Heart left ventricle (tissue), 13 donors: ENCODE data around the gene DIS3L2.

Source experiments
- CTCF ChIP-seq, 12 donors: fragments of 200-600 bp; sonication (generic) in 4 of 12; IDR thresholded peaks; one replicate each; pipeline versions ENCODE4 v1.5.0 to v1.8.0; 2018 to 2022; ENCODE audit warnings: antibody characterized with exemption in 12 of 12, mild to moderate bottlenecking in 5 of 12
- POLR2A ChIP-seq, 2 donors: fragments of 450-650 bp; IDR thresholded peaks; one replicate each; pipeline ENCODE4 v1.6.1; 2017; ENCODE audit warnings: antibody characterized with exemption in 2 of 2, mild to moderate bottlenecking in 2 of 2, moderate library complexity in 2 of 2
- donor health status: ischemic (EF 13 %, LVEDD 7.1; RV severe dilation, severe dysfunction).
- donor health status: DM: no; HTN: yes; CAD: no.
- donor health status: DM: no; HTN: no; CAD: no.
- donor health status: ischemic (EF 25% LVEDD 6.9; RV normal size, moderate dysfunction).
- donor health status: ischemic (EF 25% LVEDD 5.7; RV mildly dilated, moderate dysfunction).
- donor health status: ischemic (EF 35%, LVEDD 5.7; RV mildly dilated, moderate dysfunction).
- donor health status: nonischemic (EF 11% LVEDD 7.7; RV severe dilation, severe dysfunction).
- donor health status: DM: yes; HTN: yes; CAD: no.
- donor health status: PGD.
- donor health status: ischemic (EF 29% LVEDD 5.4; RV normal size, mild dysfunction).
- donor health status: nonischemic (EF 23%, LVEDD 6.1; RV moderate dilation, normal function).

GRCh38 chr2:232094883-232095282 is 133.4 kb downstream of the DIS3L2 start:
- no peak for TF ChIP-seq CTCF (IDR thresholded peaks at IDR 0.05)
- TF ChIP-seq POLR2A (IDR thresholded peaks at IDR 0.05), result no peak
